K562 (cell line): ENCODE measurements around the gene SH3YL1. TPM values are rescaled to one million over a fixed set of nuclear protein-coding genes. Genes with fewer than 3 reads are reported as not detected.

Experiments
- ATAC-seq: fragments of 200-7000 bp; cut with Tn5 transposase; 3 replicates; pipeline ENCODE4 v1.9.1; 2020; ENCODE audit warnings: moderate library complexity
- BruUV-seq: library from RNA; stranded (reverse); fragments of 400-500 nt; replicated peaks from 2 replicates; lab custom pipeline; 2021; lab: Mats Ljungman, UMichigan
- CTCF ChIA-PET: fragments of 300-600 bp; formaldehyde crosslinking; extraction: SDS; loops from one replicate; lab custom pipeline; 2021; ENCODE audit warnings: low intra/inter-chr PET ratio; lab: Yijun Ruan, JAX
- POLR2A ChIA-PET: fragments of 300-600, 350-650 bp; sonication (Branson Sonifier 250); formaldehyde crosslinking; extraction: SDS; loops from one replicate; lab custom pipeline; 2021; ENCODE audit warnings: antibody characterized with exemption, inconsistent platforms; lab: Yijun Ruan, JAX
- DNase-seq, 4 experiments: peaks; one replicate each; pipeline versions ENCODE4 v3.0.0 to v3.0.0-alpha.2; 2011 to 2018; ENCODE audit warnings: low spot score in 3 of 4, mixed read lengths in 3 of 4; ENCODE audit errors: extremely low read depth in 1 of 4
- FAIRE-seq: peaks from 2 replicates; lab custom pipeline; 2011; peaks lifted over from hg19 to GRCh38; lab: Jason Lieb, UNC
- H2AFZ ChIP-seq: 2 replicates; pipeline ENCODE4 v1.6.0; 2011; ENCODE audit warnings: low read depth, low read length, control low read depth, inconsistent platforms
- H3K27ac ChIP-seq: fragments of 200-600 bp; 3 replicates; pipeline ENCODE4 v1.8.0; 2011; ENCODE audit warnings: low read depth, mild to moderate bottlenecking, control low read depth, inconsistent platforms, low read length, moderate library complexity, mixed read lengths; ENCODE audit errors: extremely low read depth
- H3K27me3 ChIP-seq, 2 experiments: fragments of 300-600 bp in 1 of 2; 2 replicates in 1 of 2; 3 replicates in 1 of 2; pipeline versions ENCODE4 v1.6.0 to v1.8.0; 2011; ENCODE audit warnings: inconsistent platforms in 2 of 2, low read length in 2 of 2, mild to moderate bottlenecking in 1 of 2, mixed read lengths in 1 of 2, moderate library complexity in 1 of 2; ENCODE audit not compliant: control insufficient read depth in 2 of 2, insufficient read depth in 2 of 2
- H3K36me3 ChIP-seq: fragments of 300-600 bp; 3 replicates; pipeline ENCODE4 v1.8.0; 2011; ENCODE audit warnings: mild to moderate bottlenecking, low read length, inconsistent platforms; ENCODE audit not compliant: control insufficient read depth, insufficient read depth
- H3K4me1 ChIP-seq, 2 experiments: fragments of 200-600 bp in 1 of 2; replicated peaks in 1 of 2; 2 replicates in 1 of 2; 3 replicates in 1 of 2; pipeline versions ENCODE4 v1.5.1 to v1.8.0; 2011; ENCODE audit warnings: inconsistent platforms in 2 of 2, low read length in 2 of 2, mild to moderate bottlenecking in 1 of 2, mixed read lengths in 1 of 2, moderate library complexity in 1 of 2; ENCODE audit not compliant: control insufficient read depth in 2 of 2, insufficient read depth in 2 of 2
- H3K4me2 ChIP-seq: 2 replicates; pipeline ENCODE4 v1.6.1; 2011; ENCODE audit warnings: low read length, control low read depth, inconsistent platforms, mixed read lengths; ENCODE audit not compliant: insufficient read depth
- H3K4me3 ChIP-seq: fragments of 200-600 bp; sonication (generic), shearing (Covaris generic); 2 replicates; pipeline ENCODE4 v1.5.1; 2016; ENCODE audit warnings: control low read depth, inconsistent platforms
- H3K79me2 ChIP-seq: fragments of 200-600 bp; 3 replicates; pipeline ENCODE4 v1.8.0; 2011; ENCODE audit warnings: low read length, inconsistent platforms; ENCODE audit not compliant: control insufficient read depth, insufficient read depth
- H3K9ac ChIP-seq, 2 experiments: 2 replicates each; pipeline versions ENCODE4 v1.6.0 to v1.6.1; 2011; ENCODE audit warnings: low read depth in 2 of 2, low read length in 2 of 2, control low read depth in 1 of 2, inconsistent platforms in 1 of 2, mild to moderate bottlenecking in 1 of 2, mixed read lengths in 1 of 2; ENCODE audit not compliant: insufficient read depth in 1 of 2
- H3K9me1 ChIP-seq: one replicate; pipeline ENCODE4 v1.6.0; 2011; ENCODE audit warnings: inconsistent platforms, mild to moderate bottlenecking, low read length, moderate library complexity; ENCODE audit not compliant: control insufficient read depth, insufficient read depth
- H3K9me3 ChIP-seq: replicated peaks from 2 replicates; pipeline ENCODE4 v1.5.1; 2011; ENCODE audit warnings: low read depth, low read length, inconsistent platforms; ENCODE audit not compliant: control insufficient read depth, insufficient read depth
- H4K20me1 ChIP-seq: replicated peaks from 2 replicates; pipeline ENCODE4 v1.6.1; 2011; ENCODE audit warnings: low read length, inconsistent platforms, mixed read lengths; ENCODE audit not compliant: control insufficient read depth, insufficient read depth
- DPF2 ChIP-seq: fragments of 450-650 bp; IDR thresholded peaks from 2 replicates; pipeline ENCODE4 v1.6.1; 2016
- FIP1L1 ChIP-seq: fragments of 200-400 bp; formaldehyde crosslinking; IDR thresholded peaks from 2 replicates; pipeline ENCODE4 v1.6.1; 2018; ENCODE audit warnings: mild to moderate bottlenecking, low read depth, low read length; ENCODE audit not compliant: poor library complexity, severe bottlenecking
- HDAC6 ChIP-seq: IDR thresholded peaks from 2 replicates; pipeline ENCODE4 v1.6.1; 2012; ENCODE audit warnings: low read depth, mild to moderate bottlenecking, control low read depth, inconsistent platforms, low read length, moderate library complexity
- KDM2B ChIP-seq: fragments of 250-450 bp; sonication (Bioruptor Pico); IDR thresholded peaks from 2 replicates; pipeline ENCODE4 v1.8.0; 2021; ENCODE audit warnings: mild to moderate bottlenecking, moderate library complexity
- MCM3 ChIP-seq: fragments of 450-650 bp; IDR thresholded peaks from 2 replicates; pipeline ENCODE4 v1.6.1; 2016
- SMAD2 ChIP-seq: fragments of 150-350 bp; IDR thresholded peaks from 2 replicates; pipeline ENCODE4 v1.6.1; 2014; ENCODE audit warnings: low read depth, mild to moderate bottlenecking, low read length
- TOE1 ChIP-seq, 2 experiments: fragments of 450-650 bp in 1 of 2; sonication (generic) in 1 of 2; formaldehyde crosslinking in 1 of 2; IDR thresholded peaks; 2 replicates each; pipeline versions ENCODE4 v1.7.1 to v1.8.0; 2016 to 2022; ENCODE audit warnings: borderline replicate concordance in 2 of 2, mild to moderate bottlenecking in 2 of 2, antibody characterized with exemption in 1 of 2, inconsistent platforms in 1 of 2, low read depth in 1 of 2, missing genetic modification reagents in 1 of 2, moderate library complexity in 1 of 2
- ZNF217 ChIP-seq: sonication (generic); formaldehyde crosslinking; IDR thresholded peaks from 2 replicates; pipeline ENCODE4 v1.8.0; 2022; ENCODE audit warnings: mild to moderate bottlenecking, missing genetic modification reagents
- WGBS: fragments of 100-300 bp; shearing (Covaris generic); methylation state at CpG from one replicate; pipeline ENCODE4 v1.1.6; 2016; ENCODE audit warnings: low coverage, mixed read lengths; ENCODE audit not compliant: insufficient coverage; ENCODE audit errors: missing lambda C conversion rate; 5-methylcytosine and 5-hydroxymethylcytosine counted together
- in situ Hi-C: fragments of 300-500 bp; cut with MboI; formaldehyde crosslinking; loops from 4 replicates; pipeline ENCODE4 v1.15.0; 2018; ENCODE audit warnings: inconsistent platforms, mixed read lengths
- intact Hi-C: fragments of 100-400 bp; cut with micrococcal nuclease; formaldehyde crosslinking; loops from 2 replicates; pipeline ENCODE4 v1.14.2; 2022
- polyA plus RNA-seq, 8 experiments: library from polyadenylated mRNA; depleted of rRNA in 4 of 8; stranded (reverse) in 5 of 8; unstranded in 3 of 8; fragments of >200 nt; fragmentation: Nextera tagmentation in 2 of 8; fragmentation: Illumina TruSeq in 1 of 8; extraction: Ambion mirVana in 2 of 8; extraction: Trizol in 1 of 8; gene quantifications; 2 replicates each; pipeline versions ENCODE4 v1.2.1 to v1.2.3, GENCODE V29; 2011 to 2014; ENCODE audit warnings: inconsistent platforms in 1 of 8, missing spikeins in 1 of 8
- total RNA-seq, 7 experiments: library from RNA; depleted of rRNA in 6 of 7; stranded (reverse); fragments of >200 nt in 6 of 7; fragmentation: Illumina TruSeq in 2 of 7; extraction: Trizol in 2 of 7; gene quantifications; 2 replicates each; pipeline versions ENCODE4 v1.2.1 to v1.2.3, GENCODE V29; 2011 to 2021; ENCODE audit warnings: low replicate concordance in 1 of 7

Gene SH3YL1
- total and polyA plus RNA-seq, 9 of the 15 experiments (the other 6 are each of a cell fraction or from before 2014, with no cell fraction given) = 3.9 to 7.8 (median 5.3) TPM

DNA sequence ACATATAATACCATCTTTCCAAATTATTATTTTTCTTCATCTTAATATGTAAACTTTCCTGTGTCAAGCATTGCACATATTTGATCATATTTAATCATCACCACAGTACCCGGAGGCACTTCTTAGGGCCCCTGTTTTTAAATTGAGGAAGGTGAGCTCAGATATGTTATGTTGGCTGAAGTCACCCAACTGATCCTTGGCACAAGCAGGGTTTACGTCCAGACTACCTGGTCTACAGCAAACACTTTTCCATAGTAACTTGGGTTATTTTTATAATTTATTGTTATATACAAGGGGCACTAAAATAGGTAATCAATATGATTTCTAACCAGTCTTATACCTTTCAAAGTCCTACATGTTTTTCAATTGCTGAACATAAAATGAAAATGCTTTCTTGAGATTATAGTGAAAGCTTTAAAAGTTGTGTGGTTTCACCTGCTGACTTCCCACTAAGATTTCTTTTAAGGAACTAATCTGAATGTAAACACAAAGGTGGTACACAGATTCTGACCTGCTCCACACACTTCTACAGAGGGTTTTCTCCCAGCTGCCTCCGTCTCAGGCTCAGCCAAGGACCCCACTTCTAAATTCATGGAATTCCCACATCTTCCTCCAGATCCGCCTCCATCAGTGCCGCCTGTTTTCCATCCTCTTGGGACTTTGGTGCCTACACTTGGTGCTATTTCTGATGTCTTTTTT lies 52.2 kb downstream of the SH3YL1 start:
- no TSS peak for BruUV-seq
- intact Hi-C loops = no loop called here
- WGBS = 1% methylated on average over 5 of the region's 5 CpGs

DNA sequence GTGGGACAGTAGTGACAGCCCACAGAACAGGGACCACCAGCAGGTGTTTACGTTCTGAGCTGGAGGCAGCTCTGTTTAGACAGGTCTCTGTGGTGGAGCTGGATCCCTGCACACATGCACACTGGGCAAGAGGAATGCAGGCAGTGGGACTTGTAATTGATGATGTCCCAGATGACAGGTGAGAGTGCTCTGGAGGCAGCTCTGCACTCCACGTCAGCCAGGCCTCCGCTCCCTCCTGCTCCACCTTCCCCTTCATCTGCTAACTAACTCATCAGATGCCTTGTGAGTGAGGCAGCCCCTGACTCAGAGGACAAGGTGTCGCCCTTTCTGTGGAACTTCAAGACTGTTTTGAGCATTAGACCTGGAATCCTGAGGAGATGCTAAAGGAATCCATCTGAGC lies 53.2 kb downstream of the SH3YL1 start:
- Histone ChIP-seq H3K9me1 (no peaks in the 10 kb centered on the region), H3K4me2 (no peak overlapping the region), H3K9ac (no peak overlapping the region), H3K27me3 (peaks cover 0 to 10% of the 10 kb centered on the region in 2 experiments; a peak in 2 of 5 replicates), H2AFZ (no peak overlapping the region), H3K9me3 (0 out of 2 replicates have a peak, but pooled peaks cover 1% of the 10 kb centered on the region), H4K20me1 (no peaks in the 10 kb centered on the region), H3K27ac (no peak overlapping the region), H3K79me2 (no peaks in the 10 kb centered on the region), H3K36me3 (no peaks in the 10 kb centered on the region), H3K4me3 (no peak overlapping the region), H3K4me1 (peaks cover 0 to 6% of the 10 kb centered on the region in 2 experiments; a peak in 1 of 5 replicates)
- POLR2A ChIA-PET = no interaction called here
- CTCF ChIA-PET = no interaction called here
- WGBS = 3% methylated on average over 4 of the region's 4 CpGs
- DNase-seq (no peak), ATAC-seq (no peak), FAIRE-seq (no peak)
- TF ChIP-seq DPF2 (no peak), KDM2B (no peak), HDAC6 (no peak), FIP1L1 (no peak), TOE1 (IDR thresholded peaks at IDR 0.05; ENCODE audit: borderline replicate concordance) (no peak), TOE1 (CRISPR knock-in tag; IDR thresholded peaks at IDR 0.05; ENCODE audit: borderline replicate concordance, low read depth) (no peak), ZNF217 (CRISPR knock-in tag) (no peak), MCM3 (no peak)
- no TSS peak for BruUV-seq
- in situ Hi-C loops = no loop called here
- intact Hi-C loops = no loop called here

More for the DNA sequence above, 52.2 kb downstream of the SH3YL1 start:
- DNase-seq (no peak), FAIRE-seq (no peak), ATAC-seq (no peak)
- Histone ChIP-seq H3K9ac (no peak overlapping the region), H3K9me1 (no peaks in the 10 kb centered on the region), H3K9me3 (no peaks in the 10 kb centered on the region), H3K36me3 (no peaks in the 10 kb centered on the region), H3K4me1 (peaks cover 0 to 6% of the 10 kb centered on the region in 2 experiments; a peak in 1 of 5 replicates), H3K27ac (no peak overlapping the region), H3K4me2 (no peak overlapping the region), H3K79me2 (no peaks in the 10 kb centered on the region), H2AFZ (no peak overlapping the region), H4K20me1 (no peaks in the 10 kb centered on the region), H3K4me3 (no peak overlapping the region), H3K27me3 (peaks cover 0 to 10% of the 10 kb centered on the region in 2 experiments; a peak in 2 of 5 replicates)
- ChIA-PET CTCF (no interaction called here), POLR2A (no interaction called here)
- in situ Hi-C loops = no loop called here
- TF ChIP-seq SMAD2 = no peak
